ENCODE data around the gene ESR1.
"Not testable (repeated sequence)": the region's sequence is repeated elsewhere in the genome, so short reads cannot be mapped to it uniquely, and the experiment has no call there.

GRCh38 chr6:152026744-152027143 is 219.3 kb downstream of the ESR1 start:
- not testable (repeated sequence) for TF ChIP-seq CTCF, POLR2A (IDR thresholded peaks at IDR 0.05)
